ENCODE measurements around the gene RELB.
A peak's percentile ranks its signal among the peaks of the same experiment; 100 is the strongest.
"Not testable (repeated sequence)": the region's sequence is repeated elsewhere in the genome, so short reads cannot be mapped to it uniquely, and the experiment has no call there.

Gene RELB
- total RNA-seq: 31.0 to 39.7 reads per million in 2 donors

DNA sequence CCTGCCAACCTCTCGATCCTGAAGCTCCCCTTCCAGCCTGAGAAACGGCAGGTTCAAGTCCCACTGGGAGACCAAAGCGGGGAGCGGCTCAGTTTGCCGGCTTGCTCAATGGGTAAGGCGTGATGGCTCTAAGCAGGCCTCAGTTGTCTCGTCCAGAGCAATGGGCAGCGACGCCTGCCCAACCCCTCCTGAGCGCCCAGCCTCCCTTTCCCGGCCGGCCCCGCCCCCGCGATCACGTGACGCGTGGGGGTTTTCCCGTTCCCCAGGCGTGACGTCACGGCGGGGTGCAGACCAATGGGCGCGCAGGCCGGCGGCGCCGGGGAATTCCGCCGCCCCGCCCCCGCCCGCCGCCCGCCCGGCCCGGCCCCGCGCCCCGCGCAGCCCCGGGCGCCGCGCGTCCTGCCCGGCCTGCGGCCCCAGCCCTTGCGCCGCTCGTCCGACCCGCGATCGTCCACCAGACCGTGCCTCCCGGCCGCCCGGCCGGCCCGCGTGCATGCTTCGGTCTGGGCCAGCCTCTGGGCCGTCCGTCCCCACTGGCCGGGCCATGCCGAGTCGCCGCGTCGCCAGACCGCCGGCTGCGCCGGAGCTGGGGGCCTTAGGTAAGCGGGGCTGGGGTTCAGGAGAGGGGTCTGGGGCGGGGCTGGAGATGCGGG lies at the start of gene RELB:
TSS of gene RELB (plus strand) at position 378 of the 653 bp plus-strand sequence. CDS start at position 494, 116 bp downstream.
- peak; percentile 95 for DNase-seq

DNA sequence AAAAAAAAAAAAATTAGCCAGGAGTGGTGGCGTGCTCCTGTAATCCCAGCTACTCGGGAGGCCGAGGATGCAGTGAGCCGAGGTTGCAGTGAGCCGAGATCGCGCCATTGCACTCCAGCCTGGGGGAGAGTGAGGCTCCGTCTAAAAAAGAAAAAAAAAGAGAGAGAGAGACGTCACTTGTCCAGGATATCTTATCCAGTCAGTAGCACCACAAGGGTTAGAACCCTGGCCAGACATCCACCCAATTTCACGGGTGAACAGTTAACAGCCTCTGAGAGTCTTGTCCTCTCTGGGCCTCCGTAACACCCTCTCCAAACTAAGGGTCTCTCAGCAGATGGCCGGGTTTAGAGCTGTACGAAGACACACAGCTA lies 47.0 kb upstream of the RELB start:
- DNase-seq: no peak

- DNase-seq: peak; percentile 94
These were observed 46.4 kb upstream of the RELB start, which contains the start of gene CLPTM1 for GRCh38 chr19:44954649-44955504. TSS of gene CLPTM1 (plus strand) at chr19:44955380. CDS start at chr19:44955396, 16 bp downstream.

DNA sequence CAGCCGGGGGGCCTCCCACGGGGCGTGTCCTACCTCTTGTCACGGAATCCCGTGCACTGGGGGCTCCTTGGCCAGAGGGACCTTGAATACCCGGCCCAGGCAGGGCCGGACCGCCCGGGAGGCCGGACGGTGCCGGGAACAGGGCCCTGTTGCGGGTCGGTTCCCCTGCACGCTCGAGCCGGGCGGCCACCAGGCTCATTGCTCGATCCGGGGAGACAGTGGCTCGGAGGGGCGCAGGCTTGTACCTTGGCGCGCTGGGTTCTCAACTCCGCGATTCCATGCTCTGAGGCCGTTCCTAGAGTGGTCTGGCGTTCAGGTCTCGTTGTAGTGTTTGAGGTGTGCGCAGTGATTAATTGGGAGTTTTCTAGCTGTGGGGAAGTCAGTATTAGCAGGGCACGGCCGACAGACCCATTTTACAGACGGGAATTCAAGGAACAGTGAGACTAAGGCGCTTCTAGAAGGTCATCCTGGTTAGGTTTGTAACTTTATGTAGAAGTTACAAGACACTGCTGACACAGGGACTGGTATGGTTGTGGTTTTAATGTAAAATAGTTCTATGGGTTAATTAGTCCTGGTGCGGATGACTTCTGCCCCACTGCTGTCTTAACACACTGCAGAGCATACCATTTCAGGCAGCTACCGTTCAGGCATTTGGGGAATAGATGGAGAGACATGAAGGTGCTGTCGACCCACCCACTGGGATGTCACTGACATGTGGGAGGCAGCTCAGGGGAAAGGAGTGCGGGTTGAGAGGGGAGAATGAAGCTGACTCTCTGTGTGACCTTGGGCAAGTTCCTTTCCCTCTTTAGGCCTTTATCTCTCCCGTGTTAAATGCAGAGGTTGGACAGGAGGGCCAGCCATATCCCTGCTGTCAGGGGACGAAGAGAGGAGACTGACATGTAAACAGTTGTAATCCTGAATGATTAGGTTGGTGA lies 45.5 kb upstream of the RELB start:
- no peak for DNase-seq

DNA sequence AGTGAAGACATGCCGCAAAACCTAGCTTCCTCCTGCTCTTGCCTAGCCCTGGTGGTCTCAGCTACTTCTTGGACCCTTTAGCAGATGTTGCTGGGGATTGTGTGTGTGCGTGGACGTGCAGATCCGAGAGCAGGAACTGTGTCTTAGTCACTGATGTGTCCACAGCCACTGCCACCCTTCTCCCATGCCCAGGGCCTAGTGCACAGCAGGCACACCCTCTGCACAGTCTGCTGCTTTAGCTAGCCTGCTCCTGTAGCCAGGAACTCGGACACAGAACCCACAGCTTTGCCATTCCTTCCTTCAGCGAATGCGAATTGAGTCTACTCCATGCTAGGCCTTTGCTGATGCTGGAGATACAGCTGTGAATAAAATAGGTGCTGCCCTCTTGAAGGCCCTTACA lies 43.7 kb upstream of the RELB start:
- no peak for DNase-seq

- no peak for DNase-seq
These were observed 43.2 kb upstream of the RELB start for GRCh38 chr19:44958090-44958489.

- no peak for DNase-seq
These were observed 41.6 kb upstream of the RELB start for GRCh38 chr19:44959691-44960090.

GRCh38 chr19:44960906-44961728 lies 40.1 kb upstream of the RELB start:
- no peak for DNase-seq

DNA sequence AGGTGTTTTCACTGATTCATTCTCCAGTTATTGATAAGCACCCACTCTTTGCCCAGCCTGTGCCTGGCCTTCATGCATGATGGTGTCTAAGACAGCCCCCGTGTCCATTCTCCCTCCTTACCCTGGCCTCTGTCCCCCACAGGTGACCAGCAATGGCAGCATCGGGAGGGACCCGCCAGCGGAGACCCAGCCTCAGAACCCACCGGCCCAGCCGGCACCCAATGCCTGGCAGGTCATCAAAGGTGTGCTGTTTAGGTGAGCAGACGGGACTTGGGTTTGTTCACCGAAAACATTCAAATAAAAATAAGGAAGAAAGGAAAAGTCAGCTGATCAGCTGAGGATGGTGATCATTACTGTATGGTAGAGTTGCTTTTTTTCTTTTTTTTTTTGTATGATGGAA lies 39.4 kb upstream of the RELB start:
- DNase-seq: no peak

- no peak for DNase-seq
These were observed 33.1 kb upstream of the RELB start for GRCh38 chr19:44968118-44968517.

DNA sequence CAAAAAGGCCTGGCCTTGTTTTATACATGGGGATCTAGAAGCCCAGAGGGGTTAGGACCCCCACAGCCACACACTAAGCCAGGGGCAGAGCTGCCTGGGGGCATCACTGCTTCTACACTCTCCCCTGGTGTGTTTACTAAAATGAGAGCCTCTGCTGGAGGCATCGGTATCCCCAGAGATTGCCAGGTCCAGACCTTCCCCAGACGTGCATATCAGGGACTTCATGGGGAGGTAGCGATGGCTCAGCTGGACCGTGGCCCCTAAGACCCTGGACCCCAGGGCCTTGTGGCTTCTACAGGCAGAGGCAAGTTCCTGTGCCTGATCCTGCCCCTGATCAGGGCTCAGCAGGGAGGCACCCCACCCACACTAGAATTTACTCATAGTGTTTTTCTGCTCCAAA lies 32.6 kb upstream of the RELB start:
- no peak for DNase-seq

DNA sequence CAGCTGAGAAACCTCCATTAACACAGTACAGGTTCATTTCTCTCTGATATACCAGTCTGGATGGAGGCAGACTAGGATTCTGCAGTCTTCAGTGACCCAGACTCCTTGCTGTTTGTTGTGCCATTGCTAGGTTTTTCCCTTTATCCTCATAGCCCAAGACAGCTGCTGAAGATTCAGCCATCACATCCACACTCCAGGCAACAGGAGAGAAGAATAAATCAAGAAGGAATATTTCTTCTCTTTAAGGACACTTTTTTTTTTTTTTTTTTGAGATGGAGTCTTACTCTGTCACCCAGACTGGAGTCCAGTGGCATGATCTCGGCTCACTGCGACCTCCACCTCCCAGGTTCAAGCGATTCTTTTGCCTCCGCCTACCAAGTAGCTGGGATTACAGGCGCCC lies 31.8 kb upstream of the RELB start:
- no peak for DNase-seq

DNA sequence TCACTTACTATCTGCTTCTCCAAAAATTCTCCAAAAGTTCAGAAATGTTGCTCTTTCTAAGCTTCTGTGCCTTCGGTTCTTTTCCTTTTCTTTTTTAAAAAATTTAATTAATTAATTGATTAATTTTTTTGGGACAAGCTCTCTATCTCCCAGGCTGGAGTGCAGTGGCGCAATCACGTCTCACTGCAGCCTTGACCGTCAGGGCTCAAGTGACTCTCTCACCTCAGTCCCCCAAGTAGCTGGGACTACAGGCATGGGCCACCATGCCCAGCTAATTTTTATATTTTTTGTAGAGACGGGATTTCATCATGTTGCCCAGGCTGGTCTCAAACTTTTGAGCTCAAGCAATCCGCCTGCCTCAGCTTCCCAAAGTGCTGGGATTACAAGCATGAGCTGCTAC lies 29.8 kb upstream of the RELB start:
- not testable (repeated sequence) for DNase-seq

GRCh38 chr19:44972802-44973201 lies 28.5 kb upstream of the RELB start:
- no peak for DNase-seq

GRCh38 chr19:44973982-44974735 lies 27.1 kb upstream of the RELB start:
- no peak for DNase-seq

DNA sequence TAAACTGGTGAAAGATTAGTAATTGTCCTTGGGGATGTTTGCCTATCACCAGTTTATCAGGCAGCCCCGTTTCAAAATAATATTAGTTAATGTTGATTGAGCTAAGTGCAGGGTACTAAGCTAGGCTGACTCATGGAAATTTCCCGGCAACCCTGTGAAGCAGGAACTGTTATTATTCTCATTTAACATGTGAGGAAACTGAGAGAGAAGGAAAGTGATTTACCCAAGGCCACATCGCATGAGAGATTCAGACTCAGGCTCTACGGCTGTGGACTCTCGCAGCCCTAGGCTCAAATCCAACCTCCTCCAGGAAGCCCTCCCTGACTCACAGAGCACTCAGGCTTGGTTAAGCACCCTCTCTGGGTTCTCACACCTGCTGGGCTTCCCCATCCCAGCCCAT lies 26.4 kb upstream of the RELB start:
- DNase-seq: no peak

DNA sequence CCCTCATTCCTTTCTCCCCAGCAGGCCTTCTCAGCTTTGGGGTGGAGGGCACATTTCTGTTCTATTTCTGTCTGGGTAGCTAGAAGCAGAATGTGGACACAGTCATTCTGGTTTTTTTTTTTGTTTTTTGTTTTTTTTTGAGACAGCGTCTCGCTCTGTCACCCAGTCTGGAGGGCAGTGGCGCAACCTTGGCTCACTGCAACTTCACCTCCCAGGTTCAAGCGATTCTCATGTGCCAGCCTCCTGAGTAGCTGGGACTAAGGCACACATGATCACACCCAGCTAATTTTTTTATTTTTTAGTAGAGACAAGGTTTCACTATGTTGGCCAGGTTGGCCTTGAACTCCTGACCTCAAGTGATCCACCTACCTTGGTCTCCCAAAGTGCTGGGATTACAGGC lies 25.8 kb upstream of the RELB start:
- DNase-seq: no peak

DNA sequence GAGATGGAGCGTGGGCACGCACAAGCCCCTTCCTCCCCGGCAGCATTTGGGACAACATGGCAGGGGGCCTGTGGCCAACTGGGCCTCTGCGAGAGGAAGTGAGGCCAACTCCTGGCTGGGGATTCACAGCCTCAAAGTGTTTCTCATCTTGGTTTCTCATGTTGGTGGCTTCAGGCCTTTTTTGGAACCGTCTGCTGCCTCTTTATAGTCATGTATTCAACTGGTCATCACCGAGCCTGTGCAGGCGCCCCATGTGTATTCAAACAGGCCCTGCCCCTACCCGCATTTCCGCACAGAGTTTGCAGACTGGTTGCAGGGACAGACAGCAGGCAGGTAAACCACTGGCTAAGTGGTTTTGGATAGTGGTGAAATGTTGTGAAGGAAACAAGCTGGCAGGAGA lies 17.3 kb upstream of the RELB start:
- DNase-seq: no peak

DNA sequence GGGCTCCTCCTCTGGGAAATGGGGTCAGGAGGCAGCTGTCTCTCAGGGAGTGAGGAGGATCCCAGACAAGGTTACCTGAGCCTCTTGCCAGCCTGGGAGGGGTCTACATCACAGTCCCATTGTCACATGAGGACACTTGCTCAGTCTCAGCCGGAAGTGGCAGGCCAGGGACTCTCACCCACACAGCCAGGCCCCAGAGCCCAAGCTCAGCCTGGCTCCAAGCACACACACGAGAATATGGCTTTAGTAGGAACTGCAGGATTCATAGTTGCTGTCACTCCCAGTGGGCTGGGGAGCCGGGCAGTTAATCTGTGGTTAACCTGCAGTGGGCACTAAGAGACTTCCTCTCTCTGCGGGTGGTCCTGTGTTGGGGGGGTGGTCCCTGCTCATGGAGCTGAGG lies 15.8 kb upstream of the RELB start:
- no peak for DNase-seq

- DNase-seq: no peak
These were observed 14.9 kb upstream of the RELB start for GRCh38 chr19:44986389-44986788.

- DNase-seq: no peak
These were observed 14.1 kb upstream of the RELB start for GRCh38 chr19:44987148-44987675.
